K562 (cell line): ENCODE results near the gene ABHD16B.

Source experiments
- BHLHE40 ChIP-seq: IDR thresholded peaks from 2 replicates; pipeline ENCODE4 v1.6.1; 2011; ENCODE audit warnings: low read length, improper control_type of control experiment
- ERF ChIP-seq: fragments of 450-650 bp; formaldehyde crosslinking; IDR thresholded peaks from 2 replicates; pipeline ENCODE4 v1.4.0; 2020; ENCODE audit warnings: mild to moderate bottlenecking, mixed read lengths
- FOXP1 ChIP-seq: sonication (generic); formaldehyde crosslinking; IDR thresholded peaks from 2 replicates; pipeline ENCODE4 v1.8.0; 2022; ENCODE audit warnings: mild to moderate bottlenecking, missing genetic modification reagents
- JUN ChIP-seq, 2 experiments: sonication (generic) in 1 of 2; formaldehyde crosslinking in 1 of 2; IDR thresholded peaks; 2 replicates each; pipeline versions ENCODE4 v1.6.1 to v1.8.0; 2012 to 2022; ENCODE audit warnings: borderline replicate concordance in 2 of 2, mild to moderate bottlenecking in 2 of 2, improper control_type of control experiment in 1 of 2, low read depth in 1 of 2, low read length in 1 of 2, missing genetic modification reagents in 1 of 2
- MTA1 ChIP-seq: fragments of 450-650 bp; IDR thresholded peaks from 2 replicates; pipeline ENCODE4 v1.6.1; 2017; ENCODE audit warnings: borderline replicate concordance
- NFYB ChIP-seq: IDR thresholded peaks from 2 replicates; pipeline ENCODE4 v1.6.1; 2011; ENCODE audit warnings: mild to moderate bottlenecking, moderate library complexity; ENCODE audit not compliant: insufficient read length; ENCODE audit errors: extremely low read depth
- PHF20 ChIP-seq: fragments of 450-650 bp; IDR thresholded peaks from 2 replicates; pipeline ENCODE4 v1.6.1; 2018; ENCODE audit not compliant: partially characterized antibody
- RAD21 ChIP-seq, 2 experiments: fragments of 250-450 bp in 1 of 2; fragments of 450-650 bp in 1 of 2; sonication (Bioruptor Pico) in 1 of 2; formaldehyde crosslinking in 1 of 2; IDR thresholded peaks in 1 of 2; conservative IDR thresholded peaks in 1 of 2; 2 replicates each; pipeline versions ENCODE4 v1.4.0 to v1.8.0; 2020 to 2022; ENCODE audit warnings: mild to moderate bottlenecking in 2 of 2, moderate library complexity in 1 of 2
- TGIF2 ChIP-seq: sonication (generic); formaldehyde crosslinking; IDR thresholded peaks from 2 replicates; pipeline ENCODE4 v1.8.1; 2022; ENCODE audit warnings: mild to moderate bottlenecking, missing genetic modification reagents, moderate library complexity
- TRIM28 ChIP-seq: fragments of 450-650 bp; IDR thresholded peaks from 2 replicates; pipeline ENCODE4 v1.6.1; 2017
- ZFP1 ChIP-seq: fragments of 450-650 bp; formaldehyde crosslinking; IDR thresholded peaks from 2 replicates; pipeline ENCODE4 v1.4.0; 2020; ENCODE audit warnings: mild to moderate bottlenecking, mixed read lengths
- ZNF274 ChIP-seq: IDR thresholded peaks from 2 replicates; pipeline ENCODE4 v1.6.1; 2011; ENCODE audit warnings: low read depth, mild to moderate bottlenecking, low read length, moderate library complexity, borderline replicate concordance
- ZSCAN29 ChIP-seq: fragments of 450-650 bp; IDR thresholded peaks from 2 replicates; pipeline ENCODE4 v1.6.1; 2017
- TF ChIP-seq, protein P1 (sequence below), 2 experiments: fragments of 450-650 bp; formaldehyde crosslinking in 1 of 2; IDR thresholded peaks; 2 replicates each; pipeline versions ENCODE4 v1.4.0 to v1.6.1; 2014 to 2020; ENCODE audit warnings: mild to moderate bottlenecking in 2 of 2, borderline replicate concordance in 1 of 2, low read depth in 1 of 2

DNA sequence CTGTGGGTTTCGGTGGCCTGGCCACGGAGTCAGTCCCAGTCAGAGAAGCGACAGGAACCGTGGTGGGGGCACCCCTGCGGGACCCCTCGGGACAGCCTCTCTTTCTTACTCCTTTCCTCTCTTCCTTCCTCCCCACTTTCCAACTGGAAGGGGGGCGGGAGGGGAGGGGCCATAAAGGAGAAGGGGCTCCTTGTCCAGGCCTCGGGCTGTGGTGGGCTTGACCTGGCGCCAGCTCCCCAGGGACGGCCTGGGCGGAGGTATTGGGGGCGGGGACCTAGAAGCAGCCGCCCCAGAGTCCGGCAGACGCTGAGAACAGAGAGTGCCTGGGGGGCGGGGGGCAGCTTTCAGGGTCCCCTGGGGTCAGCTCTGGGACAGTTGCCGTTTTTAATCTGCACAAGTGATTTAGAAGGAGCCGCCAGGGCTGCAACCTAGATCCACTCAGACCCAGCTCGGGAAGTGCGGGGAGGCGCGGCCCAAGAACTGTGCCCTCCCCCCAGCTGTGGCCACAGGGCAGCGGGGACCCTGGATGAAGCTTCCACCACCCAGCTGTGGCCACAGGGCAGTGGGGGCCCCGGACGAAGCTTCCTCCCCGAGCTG is 6.4 kb upstream of the ABHD16B start:
- TF ChIP-seq NFYB (no peak), BHLHE40 (no peak), ERF (CRISPR knock-in tag) (no peak), JUN (IDR thresholded peaks at IDR 0.05; ENCODE audit: borderline replicate concordance, low read depth, low read length) (no peak), JUN (CRISPR knock-in tag; IDR thresholded peaks at IDR 0.05; ENCODE audit: borderline replicate concordance) (no peak), TGIF2 (no peak), PHF20 (no peak), TRIM28 (no peak), ZNF274 (no peak), ZSCAN29 (no peak), ZFP1 (CRISPR knock-in tag) (no peak), FOXP1 (CRISPR knock-in tag) (no peak), MTA1 (no peak), RAD21 (CRISPR knock-in tag; conservative IDR thresholded peaks at IDR 0.05 in 1 of 2, IDR thresholded peaks at IDR 0.05 in 1 of 2) (no peak)
- TF ChIP-seq, protein P1, sequence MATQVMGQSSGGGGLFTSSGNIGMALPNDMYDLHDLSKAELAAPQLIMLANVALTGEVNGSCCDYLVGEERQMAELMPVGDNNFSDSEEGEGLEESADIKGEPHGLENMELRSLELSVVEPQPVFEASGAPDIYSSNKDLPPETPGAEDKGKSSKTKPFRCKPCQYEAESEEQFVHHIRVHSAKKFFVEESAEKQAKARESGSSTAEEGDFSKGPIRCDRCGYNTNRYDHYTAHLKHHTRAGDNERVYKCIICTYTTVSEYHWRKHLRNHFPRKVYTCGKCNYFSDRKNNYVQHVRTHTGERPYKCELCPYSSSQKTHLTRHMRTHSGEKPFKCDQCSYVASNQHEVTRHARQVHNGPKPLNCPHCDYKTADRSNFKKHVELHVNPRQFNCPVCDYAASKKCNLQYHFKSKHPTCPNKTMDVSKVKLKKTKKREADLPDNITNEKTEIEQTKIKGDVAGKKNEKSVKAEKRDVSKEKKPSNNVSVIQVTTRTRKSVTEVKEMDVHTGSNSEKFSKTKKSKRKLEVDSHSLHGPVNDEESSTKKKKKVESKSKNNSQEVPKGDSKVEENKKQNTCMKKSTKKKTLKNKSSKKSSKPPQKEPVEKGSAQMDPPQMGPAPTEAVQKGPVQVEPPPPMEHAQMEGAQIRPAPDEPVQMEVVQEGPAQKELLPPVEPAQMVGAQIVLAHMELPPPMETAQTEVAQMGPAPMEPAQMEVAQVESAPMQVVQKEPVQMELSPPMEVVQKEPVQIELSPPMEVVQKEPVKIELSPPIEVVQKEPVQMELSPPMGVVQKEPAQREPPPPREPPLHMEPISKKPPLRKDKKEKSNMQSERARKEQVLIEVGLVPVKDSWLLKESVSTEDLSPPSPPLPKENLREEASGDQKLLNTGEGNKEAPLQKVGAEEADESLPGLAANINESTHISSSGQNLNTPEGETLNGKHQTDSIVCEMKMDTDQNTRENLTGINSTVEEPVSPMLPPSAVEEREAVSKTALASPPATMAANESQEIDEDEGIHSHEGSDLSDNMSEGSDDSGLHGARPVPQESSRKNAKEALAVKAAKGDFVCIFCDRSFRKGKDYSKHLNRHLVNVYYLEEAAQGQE (IDR thresholded peaks at IDR 0.05; ENCODE audit: borderline replicate concordance): no peak
- TF ChIP-seq, protein P1 (CRISPR knock-in tag; IDR thresholded peaks at IDR 0.05; ENCODE audit: low read depth): no peak
